Epidermal melanocyte (primary cell): ENCODE results near the gene GRM8.

Source experiments
- DNase-seq: peaks from one replicate; pipeline ENCODE4 v3.0.0; 2011; ENCODE audit warnings: low spot score; ENCODE audit not compliant: insufficient read length

The GRM8 gene

DNA sequence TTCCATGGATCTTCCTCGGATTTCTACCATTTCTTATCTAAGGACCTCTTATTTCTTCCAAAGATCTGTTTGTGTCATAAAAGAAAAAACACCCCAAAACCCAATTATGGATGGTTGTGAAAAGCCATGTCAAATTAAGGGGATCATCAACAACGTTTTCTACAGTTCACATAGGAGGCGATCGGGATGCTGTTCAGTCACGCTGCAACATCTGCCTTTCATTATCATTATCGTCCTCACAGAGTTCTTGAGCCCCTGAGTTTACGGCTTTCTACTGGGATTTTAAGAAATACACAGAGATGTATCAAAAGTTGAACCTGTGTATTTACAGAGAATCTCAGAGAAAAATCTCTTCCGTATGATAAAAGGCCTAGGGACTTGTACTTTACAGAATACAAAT is 101.4 kb downstream of the GRM8 start:
- no peak for DNase-seq

DNA sequence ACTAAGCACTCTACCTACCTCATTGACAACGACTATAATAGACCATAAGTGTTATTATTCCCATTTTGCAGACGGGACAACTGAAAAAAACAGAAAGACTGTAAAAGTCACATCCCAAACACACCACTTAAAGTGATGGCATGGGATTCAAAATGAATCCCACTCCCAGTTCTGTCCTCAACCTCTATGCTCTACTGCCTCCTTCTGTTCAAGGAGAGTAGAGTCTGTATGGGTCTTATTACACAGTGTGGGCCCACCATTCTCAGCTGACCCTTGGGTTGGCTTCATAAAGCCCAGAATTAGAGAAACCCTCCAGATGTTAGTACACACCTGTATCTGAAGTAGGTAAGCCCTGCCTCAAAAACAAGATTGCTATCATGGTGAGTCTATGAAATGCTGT is 102.2 kb downstream of the GRM8 start:
- no peak for DNase-seq

DNA sequence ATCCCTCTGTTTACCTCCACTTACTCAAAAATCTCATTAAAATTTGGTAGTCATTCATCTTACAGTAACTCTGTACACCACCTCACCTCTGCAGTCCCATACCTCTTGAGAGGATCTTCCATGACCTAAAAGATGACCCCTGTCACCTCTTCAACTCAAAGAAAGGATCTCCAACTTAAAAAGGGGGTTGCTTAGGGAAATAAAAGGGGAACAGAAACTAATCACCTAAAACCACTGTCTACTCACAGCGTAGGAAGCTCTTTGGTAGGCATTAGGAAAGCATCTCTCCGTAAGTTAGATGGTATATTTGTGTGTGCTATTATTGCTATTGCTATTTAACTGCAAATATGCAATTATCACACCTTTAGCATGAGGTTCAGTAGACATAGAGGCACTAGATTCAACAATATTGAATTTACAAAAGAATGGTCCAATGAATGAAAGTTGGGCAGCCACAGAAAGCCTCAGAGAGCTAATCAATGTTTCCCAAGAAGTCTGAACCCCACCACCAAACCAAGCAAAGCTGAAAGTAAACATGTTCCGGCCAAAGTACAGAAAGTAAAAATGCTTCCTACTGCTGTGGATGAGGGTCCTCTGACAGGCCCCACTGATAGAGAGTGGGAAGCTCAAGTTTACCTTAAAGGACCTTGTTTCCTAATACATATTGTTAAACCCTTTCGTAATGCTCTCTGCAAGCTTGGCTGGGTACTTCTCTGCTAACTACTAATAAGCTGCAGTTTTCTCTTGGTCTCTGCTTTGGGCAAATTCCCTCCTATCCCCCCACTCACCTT is 105.8 kb downstream of the GRM8 start:
- DNase-seq: no peak

DNA sequence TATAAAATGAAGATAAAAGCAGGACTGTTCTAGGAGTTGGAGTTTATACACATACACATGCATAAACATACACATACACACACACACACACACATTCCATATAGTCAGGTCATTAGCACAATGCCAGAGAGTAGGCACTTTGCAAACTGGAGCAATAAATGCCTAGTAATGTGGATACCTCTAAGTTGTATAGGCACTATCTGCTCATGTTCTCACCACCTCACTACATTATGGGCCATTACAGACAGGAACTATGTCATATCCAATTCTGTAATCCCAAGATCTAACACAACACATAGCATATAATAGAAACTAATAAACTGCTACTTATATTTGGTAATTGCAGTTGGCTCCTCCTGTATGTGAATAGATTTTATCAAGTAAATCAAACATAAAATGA is 115.6 kb downstream of the GRM8 start:
- no peak for DNase-seq

DNA sequence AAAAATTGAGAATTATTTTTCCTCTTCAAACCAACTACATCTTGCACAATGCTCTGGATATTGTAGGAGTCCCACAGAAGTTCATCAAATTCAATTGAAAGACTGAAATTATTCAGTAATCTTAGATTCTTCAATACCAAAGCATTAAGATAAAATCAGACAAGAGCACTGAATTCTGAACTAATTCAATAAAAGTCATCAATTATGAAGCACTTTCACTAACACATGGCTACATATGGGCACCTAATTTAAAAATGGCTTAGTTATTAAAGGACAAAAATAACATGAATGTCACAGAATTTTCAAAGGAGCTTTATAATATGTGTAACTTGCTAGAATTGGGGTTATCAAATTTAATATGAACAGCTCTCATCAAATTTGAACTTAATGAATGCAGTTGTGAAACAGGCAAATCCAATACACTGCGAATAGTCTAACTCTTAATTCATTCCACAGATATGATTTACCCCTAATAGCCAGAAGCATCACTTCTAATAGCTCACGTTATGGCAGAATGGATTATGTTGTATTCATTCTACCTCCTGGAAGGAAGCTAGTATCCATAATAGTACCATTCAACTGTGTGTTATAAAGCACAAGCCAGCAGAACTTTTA is 116.8 kb downstream of the GRM8 start:
- no peak for DNase-seq

DNA sequence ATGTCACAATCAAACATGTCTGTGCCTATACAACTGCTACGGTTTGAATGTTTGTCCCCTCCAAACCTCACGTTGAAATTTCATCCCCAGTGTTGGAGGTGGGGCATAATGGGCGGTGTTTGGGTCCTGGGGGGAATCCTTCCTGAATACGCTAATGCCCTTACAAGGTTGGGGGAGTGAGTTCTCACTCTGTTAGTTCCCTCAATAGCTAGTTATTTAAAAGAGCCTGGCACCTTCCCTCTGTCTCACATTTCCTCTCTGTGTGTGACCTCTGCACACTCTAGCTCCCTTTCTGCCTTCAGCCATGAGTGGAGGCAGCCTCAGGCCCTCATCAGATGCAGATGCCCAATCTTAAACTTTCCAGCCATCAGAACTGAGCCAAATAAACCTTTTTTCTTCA is 129.5 kb downstream of the GRM8 start:
- DNase-seq: no peak

DNA sequence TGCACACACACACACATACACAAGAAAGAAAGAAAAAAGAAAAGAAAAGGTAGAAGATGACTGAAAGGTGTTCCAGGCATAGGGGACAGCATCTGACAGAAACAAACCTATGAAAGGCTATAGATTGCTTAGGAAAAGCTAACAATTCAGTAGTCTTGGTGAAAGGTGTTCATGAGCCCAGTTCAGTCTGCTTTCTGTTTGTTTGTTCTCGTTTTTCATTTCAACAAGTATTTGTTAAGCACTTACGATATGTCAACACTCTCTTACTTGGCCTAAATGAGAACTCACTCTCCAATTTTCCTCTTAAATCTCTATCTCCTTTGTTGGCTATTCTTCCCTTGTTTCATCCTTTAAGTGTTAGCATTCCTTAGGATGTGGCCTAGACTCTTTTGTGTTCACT is 133.2 kb downstream of the GRM8 start:
- DNase-seq: no peak

DNA sequence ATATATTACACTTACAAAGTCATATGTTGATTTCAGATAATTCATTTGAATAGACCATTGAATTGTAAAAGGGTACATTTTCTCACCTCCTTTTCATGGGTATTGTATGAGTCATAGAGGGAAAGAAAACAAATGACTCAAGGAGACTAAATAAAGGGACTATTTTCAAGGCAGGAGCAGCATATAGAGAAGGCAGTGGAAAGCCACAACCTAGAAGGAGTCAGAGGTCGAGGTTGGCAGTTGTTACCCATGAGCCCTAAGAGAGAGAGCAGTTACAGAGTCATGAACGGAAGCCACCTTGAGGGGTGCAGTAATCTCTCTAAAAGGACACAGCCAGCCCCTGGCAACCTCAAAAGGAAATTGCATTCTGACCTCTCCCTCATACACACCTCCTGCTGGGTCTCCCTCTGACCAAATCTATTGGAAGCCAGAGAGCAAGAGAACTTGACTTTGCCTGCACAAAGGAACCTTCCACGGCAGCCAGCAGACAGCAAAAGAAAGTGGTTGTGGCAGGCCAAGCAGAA is 137.9 kb downstream of the GRM8 start:
- no peak for DNase-seq

DNA sequence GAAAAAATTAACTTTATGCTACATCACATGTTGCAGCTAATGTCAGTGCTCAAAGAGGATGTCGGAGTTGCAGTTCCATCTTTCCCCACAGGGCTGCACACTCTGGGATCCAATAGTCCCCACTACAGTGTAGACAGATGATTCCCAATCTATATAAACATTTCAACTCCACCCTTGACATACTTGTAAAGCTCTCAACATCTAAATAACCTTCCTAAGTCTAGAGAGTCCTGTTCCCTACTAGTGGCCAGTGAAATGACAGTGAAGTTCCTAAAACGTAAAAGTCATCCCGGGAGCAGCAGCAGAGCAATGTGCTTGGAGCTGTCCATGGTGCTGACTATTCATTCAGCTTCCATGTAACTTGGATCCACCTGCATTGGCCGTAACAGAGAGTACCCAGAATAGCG is 145.1 kb downstream of the GRM8 start:
- no peak for DNase-seq

DNA sequence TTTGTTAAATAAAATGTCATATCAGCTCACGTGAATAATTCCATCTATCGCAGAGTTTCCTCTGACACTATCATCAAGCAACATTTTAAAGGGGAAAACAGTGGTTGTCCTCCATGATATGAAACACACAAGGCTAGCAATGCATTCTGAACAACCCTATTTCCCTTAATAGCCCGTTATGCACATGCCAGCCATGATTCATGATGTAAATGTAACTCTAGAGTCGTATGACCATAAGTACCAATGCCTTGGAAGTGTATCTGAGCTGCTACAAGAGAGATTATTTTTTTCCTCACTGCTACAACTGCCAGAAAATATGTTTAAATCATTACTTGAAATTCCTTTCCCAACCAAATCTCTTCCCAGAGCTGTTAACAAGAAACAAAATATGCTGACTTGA is 159.4 kb downstream of the GRM8 start:
- DNase-seq: no peak

DNA sequence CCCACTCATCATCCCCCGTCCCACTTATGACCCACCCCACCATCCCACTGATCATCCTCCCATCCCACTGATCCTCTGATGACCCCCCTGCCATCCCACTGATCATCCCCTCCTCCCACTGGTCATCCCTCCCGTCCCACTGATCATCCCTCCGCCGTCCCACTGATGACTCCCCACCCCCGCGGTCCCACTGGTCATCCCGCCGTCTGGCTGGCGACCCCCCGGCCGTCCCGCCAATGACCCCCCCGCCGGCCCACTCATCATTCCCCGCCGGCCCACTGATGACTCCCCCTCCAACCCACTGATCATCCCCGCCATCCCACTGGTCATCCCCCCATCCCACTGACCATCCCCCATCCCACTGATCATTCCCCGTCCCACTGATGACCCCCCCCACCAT is 161.1 kb downstream of the GRM8 start:
- no peak for DNase-seq

DNA sequence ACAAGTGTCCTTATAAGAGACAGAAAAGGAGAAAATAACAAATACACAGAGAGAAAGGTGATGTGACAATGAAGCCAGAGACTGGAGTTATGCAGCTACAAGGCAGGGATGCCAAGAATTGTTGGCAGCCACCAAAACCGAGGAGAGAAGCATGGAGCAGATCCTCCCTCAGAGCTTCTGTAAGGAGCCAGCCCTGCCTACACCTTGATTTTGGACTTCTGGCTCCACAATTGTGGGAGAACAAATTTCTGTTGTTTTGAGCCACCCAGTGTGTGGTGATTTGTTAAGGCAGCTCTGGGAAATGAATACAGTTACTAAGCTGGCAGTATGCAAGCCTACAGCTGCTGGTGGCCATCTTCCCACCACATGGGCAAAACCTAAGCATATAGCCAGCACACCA is 163.6 kb downstream of the GRM8 start:
- DNase-seq: no peak

DNA sequence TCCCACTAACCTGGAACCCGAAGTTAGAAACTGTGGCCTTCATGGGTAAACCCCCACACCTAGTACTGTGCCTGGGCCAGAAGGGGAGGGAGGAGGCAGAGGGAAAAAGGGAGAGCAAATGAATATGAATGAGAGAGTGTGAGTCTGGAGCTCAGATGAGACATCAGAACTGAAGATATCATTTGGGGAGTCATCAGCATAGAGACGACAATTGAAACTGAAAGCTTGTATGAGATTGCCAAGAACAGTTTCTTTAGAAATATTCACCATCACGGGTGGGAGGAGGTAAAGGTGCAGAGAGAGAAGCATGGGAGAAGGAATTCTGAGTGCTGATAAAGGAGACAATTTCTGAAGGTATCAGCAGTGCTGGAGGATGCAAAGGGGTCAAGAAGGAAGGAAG is 171.2 kb downstream of the GRM8 start:
- DNase-seq: no peak

DNA sequence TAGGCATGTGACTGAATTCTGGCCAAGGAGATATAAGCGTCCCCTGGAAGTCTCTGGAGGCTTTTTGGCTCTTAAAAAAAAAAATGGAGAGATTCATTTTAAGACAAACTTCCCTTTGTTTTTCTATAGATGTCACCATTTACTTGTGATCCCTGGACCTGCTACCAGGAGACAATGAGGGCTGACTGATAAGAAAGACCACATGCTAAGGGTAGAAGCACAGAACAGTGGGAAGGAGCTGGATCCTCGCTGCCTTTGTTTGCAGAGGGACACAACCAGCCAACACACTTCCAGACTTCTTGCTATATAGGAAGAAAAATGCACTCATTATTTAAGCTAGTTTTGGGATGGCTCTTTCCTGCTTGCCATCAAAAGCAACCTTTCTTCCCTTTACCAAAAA is 172.2 kb downstream of the GRM8 start:
- DNase-seq: no peak

DNA sequence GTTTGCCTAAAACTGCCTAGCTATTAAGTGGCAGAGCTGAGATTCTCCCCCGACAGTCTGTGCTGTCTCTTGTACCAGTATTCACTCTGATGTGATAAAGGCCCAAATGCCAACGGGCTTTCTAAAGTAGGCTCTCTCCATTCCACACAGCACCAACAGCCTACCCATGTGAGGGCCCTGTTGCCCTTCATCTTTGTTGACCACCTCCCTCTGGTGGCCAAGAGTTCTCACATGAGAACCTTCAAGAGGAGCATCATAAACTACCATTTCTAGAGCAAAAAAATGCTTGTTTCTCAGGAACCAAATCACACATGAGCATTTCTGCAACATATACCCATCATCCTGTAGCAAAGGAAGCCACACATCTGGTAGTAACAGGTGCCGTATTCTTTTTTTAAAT is 185.8 kb downstream of the GRM8 start:
- DNase-seq: no peak

DNA sequence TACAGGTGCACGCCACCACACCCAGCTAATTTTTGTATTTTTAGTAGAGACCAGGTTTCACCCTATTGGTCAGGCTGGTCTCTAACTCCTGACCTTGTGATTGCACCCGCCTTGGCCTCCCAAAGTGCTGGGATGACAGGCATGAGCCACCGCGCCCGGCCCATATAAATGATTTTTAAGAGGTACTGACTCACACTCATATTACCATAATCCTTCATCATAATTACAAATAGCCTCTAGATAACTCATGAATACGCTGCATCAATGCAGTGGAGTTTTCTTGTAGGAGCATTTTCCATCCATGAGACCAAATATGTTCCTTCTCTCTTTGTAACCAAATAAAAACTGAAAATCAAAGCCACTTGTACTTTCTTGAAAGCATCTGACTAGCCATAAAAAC is 193.3 kb downstream of the GRM8 start:
- DNase-seq: no peak

DNA sequence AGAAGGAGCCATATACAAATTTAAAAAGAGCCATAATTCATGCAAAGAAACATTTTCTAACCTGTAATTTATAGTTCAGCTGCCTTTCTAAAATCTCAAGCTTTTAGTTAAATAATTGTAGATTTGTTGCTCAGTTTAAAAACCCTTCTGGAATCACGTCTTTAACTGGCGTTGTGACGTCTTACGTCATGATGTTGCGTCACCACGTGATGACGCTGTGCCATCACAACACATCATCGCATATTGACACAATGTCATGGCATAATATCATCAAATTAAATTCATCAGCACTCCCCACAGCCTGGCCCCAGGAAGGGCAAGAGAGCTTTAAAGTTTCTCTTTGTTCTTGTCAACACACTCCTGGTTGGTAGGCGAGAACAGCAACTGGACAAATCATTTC is 194.8 kb downstream of the GRM8 start:
- DNase-seq: no peak

DNA sequence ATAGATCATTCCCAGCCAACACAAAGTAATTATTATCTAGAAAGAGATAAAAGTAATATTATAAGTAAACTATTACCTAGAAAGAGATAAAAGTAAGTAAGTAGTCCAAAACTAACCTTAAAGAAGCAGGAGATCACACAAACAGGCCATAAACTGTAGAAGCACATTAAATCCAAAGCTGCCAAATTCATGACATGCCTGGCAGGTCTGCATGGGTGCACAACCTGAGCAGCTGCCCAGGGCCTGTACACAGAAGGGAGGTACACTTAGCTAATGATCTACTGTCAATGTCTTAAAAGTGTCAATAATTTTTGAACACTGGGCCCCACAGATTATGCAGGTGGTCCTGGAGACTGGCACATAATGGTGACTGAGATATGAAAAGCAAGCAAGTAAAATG is 196.5 kb downstream of the GRM8 start:
- DNase-seq: no peak

DNA sequence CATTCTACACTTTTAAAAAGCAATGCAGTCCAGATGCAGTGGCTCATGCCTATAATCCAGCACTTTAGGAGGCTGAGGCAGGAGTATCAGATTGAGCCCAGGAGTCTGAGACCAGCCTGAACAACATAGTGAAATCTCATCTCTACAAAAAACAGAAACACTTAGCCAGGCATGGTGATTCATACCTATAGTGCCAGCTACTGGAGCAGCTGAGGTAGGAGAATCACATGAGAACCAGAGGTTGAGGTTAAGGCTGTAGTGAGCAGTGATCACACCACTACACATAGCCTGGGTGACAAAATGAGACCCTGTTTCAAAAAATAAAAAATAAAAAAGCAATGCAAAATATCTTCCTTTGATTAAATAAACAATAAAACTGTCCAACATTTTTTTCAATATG is 205.2 kb downstream of the GRM8 start:
- DNase-seq: no peak

DNA sequence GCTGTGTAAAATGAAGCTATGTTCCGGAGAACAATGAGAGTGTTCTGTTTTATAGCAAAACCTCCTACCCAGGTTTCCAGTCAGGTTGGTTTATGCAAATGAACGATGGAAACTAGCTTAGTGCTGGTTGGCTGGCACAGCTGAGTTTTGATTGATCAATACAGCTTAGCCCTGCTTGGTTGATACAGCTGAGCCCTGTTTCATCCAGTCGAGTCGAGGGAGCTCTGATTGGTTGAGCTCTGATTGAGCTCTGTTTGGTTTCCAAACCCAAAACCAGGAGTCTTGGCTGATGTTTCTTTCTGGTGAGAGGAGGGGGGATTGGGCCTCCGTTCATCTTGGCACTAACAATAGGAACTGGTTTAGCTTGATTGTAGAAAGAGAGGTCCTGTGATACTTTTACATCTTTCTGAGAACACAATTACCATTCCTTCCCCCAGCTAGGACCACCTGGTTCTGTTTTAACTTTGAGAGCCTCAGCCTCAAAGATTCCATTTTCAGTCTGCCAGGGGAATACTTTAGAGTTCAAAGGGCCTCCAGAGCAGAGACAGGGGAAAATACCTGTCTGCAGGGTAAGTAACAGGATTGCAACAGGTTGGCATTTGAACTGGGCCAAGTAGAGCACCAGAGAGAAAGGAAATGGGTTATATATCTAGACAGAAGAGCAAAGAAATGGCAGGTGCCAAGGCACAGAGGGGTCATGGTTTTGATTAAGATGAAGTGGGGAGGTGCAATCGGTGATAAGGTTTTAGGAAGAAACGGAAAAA is 210.9 kb downstream of the GRM8 start:
- no peak for DNase-seq

DNA sequence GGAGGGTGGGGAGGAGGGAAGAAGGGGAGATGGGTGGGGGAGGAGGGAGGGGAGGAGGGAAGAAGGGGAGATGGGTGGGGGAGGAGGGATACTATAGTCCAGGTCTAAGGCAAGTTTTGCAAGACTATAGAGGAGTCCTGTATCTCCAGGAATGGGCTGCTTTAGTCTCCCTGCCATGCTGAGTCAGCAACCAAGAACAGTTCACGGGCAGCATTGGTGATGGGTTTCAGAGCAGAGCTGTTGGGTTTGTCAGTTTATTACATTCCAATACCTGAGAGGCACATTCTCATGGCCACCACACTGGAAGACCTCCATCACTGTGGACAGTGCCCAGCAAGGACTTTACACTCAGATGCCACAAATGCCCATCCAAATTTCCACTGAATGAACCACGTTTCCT is 212.7 kb downstream of the GRM8 start:
- DNase-seq: no peak

DNA sequence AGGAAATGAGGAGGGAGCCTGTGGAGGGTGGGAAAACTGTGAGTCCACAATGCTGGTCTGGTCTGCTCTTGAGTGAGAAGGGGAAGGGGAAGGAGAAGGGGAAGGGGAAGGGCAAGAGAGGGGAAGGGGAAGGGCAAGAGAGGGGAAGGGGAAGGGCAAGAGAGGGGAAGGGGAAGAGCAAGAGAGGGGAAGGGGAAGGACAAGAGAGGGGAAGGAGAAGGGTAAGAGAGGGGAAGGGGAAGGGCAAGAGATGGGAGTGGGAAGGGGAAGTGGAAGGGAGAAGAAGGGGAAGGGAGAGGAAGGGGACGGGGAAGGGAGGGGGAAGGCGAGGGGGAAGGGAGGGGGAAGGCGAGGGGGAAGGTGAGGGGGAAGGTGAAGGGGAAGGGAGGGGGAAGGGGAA is 213.2 kb downstream of the GRM8 start:
- DNase-seq: no peak
